Myocyte (in vitro differentiated cells): ENCODE measurements around the gene LRRK1. TPM values are rescaled to one million over a fixed set of nuclear protein-coding genes. Genes with fewer than 3 reads are reported as not detected.
"Not testable (repeated sequence)": the region's sequence is repeated elsewhere in the genome, so short reads cannot be mapped to it uniquely, and the experiment has no call there.

Source experiments
- DNase-seq: peaks from one replicate; pipeline ENCODE4 v3.0.0-alpha.2; 2012; ENCODE audit warnings: low read depth
- total RNA-seq: library from RNA; depleted of rRNA; stranded (reverse); fragments of >200 nt; gene quantifications from 2 replicates; pipeline ENCODE4 v1.2.3, GENCODE V29; 2014

The LRRK1 gene
- total RNA-seq, 1 donor from 2014 or later = 0.13 TPM

- peak; percentile 41 for DNase-seq
These were observed 169.8 kb downstream of the LRRK1 start for GRCh38 chr15:101088788-101089578.

GRCh38 chr15:101089579-101090427 is 170.6 kb downstream of the LRRK1 start:
- no peak for DNase-seq

GRCh38 chr15:101090428-101090790 is 171.3 kb downstream of the LRRK1 start:
- no peak for DNase-seq

GRCh38 chr15:101091080-101092017 is 172.2 kb downstream of the LRRK1 start:
- no peak for DNase-seq

- no peak for DNase-seq
These were observed 173.2 kb downstream of the LRRK1 start for GRCh38 chr15:101092156-101092866.

- no peak for DNase-seq
These were observed 173.7 kb downstream of the LRRK1 start for GRCh38 chr15:101092867-101093202.

GRCh38 chr15:101093958-101094357 is 174.8 kb downstream of the LRRK1 start:
- no peak for DNase-seq

GRCh38 chr15:101095796-101096406 is 176.7 kb downstream of the LRRK1 start:
- not testable (repeated sequence) for DNase-seq

GRCh38 chr15:101097111-101097510 is 178.0 kb downstream of the LRRK1 start:
- no peak for DNase-seq

- DNase-seq = no peak
These were observed 180.0 kb downstream of the LRRK1 start for GRCh38 chr15:101099183-101099582.

- DNase-seq = no peak
These were observed 181.0 kb downstream of the LRRK1 start for GRCh38 chr15:101100118-101100517.

- no peak for DNase-seq
These were observed 181.7 kb downstream of the LRRK1 start for GRCh38 chr15:101100593-101101442.

- no peak for DNase-seq
These were observed 182.5 kb downstream of the LRRK1 start for GRCh38 chr15:101101676-101102075.

GRCh38 chr15:101102746-101103145 is 183.6 kb downstream of the LRRK1 start:
- no peak for DNase-seq

GRCh38 chr15:101103598-101103997 is 184.4 kb downstream of the LRRK1 start:
- DNase-seq = peak; percentile 43

GRCh38 chr15:101104141-101104540 is 185.0 kb downstream of the LRRK1 start:
- DNase-seq = peak; percentile 47

- DNase-seq = no peak
These were observed 186.1 kb downstream of the LRRK1 start for GRCh38 chr15:101105059-101105891.

GRCh38 chr15:101107101-101107500 is 187.9 kb downstream of the LRRK1 start:
- DNase-seq = no peak
